ENCODE results near the gene LYSMD4.
"Not testable (repeated sequence)": the region's sequence is repeated elsewhere in the genome, so short reads cannot be mapped to it uniquely, and the experiment has no call there.

LYSMD4 gene

DNA sequence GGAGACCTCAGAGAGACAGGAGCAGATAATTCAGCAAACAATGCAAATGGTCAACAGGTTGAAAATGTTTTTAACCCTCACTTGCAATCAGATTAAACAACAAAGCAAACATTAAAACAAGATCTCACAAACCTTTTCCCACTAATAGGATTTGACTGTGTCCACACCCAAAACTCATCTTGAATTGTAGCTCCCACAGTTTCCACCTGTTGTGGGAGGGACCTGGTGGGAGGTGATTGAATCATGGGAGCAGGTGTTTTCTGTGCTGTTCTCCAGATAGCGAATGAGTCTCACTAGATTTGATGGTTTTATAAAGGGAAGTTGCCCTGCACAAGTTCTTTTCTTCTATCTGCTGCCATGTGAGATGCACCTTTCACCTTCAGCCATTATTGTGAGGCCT, 1.3 kb upstream of the LYSMD4 start:
- no peak overlapping the region for H3K27ac ChIP-seq (ENCODE audit: low read length)
- no peak for DNase-seq
- ATAC-seq (ENCODE audit: insufficient read depth, low read depth) = no peak

DNA sequence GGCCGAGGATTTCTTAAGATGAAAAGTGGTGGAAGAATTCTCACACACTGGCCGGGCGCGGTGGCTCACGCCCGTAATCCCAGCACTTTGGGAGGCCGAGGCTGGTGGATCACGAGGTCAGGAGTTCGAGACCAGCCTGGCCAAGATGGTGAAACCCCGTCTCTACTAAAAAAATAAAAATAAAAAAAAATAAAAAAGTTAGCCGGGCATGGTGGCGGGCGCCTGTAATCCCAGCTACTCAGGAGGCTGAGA, 729 bp upstream of the LYSMD4 start:
- H4K20me1 ChIP-seq (ENCODE audit: insufficient read depth, low read length); H3K36me3 ChIP-seq (ENCODE audit: insufficient read depth, low read length); H3K27me3 ChIP-seq (ENCODE audit: insufficient read depth, low read length, poor library complexity); DNase-seq; H3K9me3 ChIP-seq (ENCODE audit: insufficient read depth, low read length, severe bottlenecking); ATAC-seq (ENCODE audit: insufficient read depth, low read depth): not testable (repeated sequence)
- Histone ChIP-seq H3K4me2 (ENCODE audit: insufficient read depth, low read length) (peak overlapping the region; percentile 94), H2AFZ (ENCODE audit: low read depth, low read length) (peak overlapping the region; percentile 100), H3K4me3 (ENCODE audit: low read depth in 1 of 2, low read length in 2 of 2) (peak overlapping the region in 1 of 2 experiments; percentile 66; a peak in 3 of 4 replicates), H3K9ac (ENCODE audit: low read depth, low read length) (peak overlapping the region; percentile 77), H3K79me2 (ENCODE audit: insufficient read depth, low read length) (peaks cover 17% of the 10 kb centered on the region), H3K4me1 (ENCODE audit: insufficient read depth, low read length) (peaks cover 25% of the 10 kb centered on the region), H3K27ac (ENCODE audit: low read length) (peak overlapping the region; percentile 95)

More for the DNA sequence above, 1.3 kb upstream of the LYSMD4 start:
- H3K79me2 ChIP-seq (ENCODE audit: insufficient read depth, low read length) = peaks cover 17% of the 10 kb centered on the region
- H4K20me1 ChIP-seq (ENCODE audit: insufficient read depth, low read length) = no peaks in the 10 kb centered on the region
- no peak overlapping the region for H3K9ac ChIP-seq (ENCODE audit: low read depth, low read length)
- no peak overlapping the region for H3K4me2 ChIP-seq (ENCODE audit: insufficient read depth, low read length)
- H2AFZ ChIP-seq (ENCODE audit: low read depth, low read length) = peak overlapping the region; percentile 34; the same call in 1 of the 2 replicates
- H3K9me3 ChIP-seq (ENCODE audit: insufficient read depth, low read length, severe bottlenecking) = no peaks in the 10 kb centered on the region
- H3K36me3 ChIP-seq (ENCODE audit: insufficient read depth, low read length) = peaks cover 4% of the 10 kb centered on the region; the same call in 1 of the 2 replicates
- H3K27me3 ChIP-seq (ENCODE audit: insufficient read depth, low read length, poor library complexity) = no peaks in the 10 kb centered on the region
- H3K4me3 ChIP-seq (ENCODE audit: low read depth in 1 of 2, low read length in 2 of 2) = no peak overlapping the region
- H3K4me1 ChIP-seq (ENCODE audit: insufficient read depth, low read length) = peaks cover 25% of the 10 kb centered on the region
- TF ChIP-seq, protein P1, sequence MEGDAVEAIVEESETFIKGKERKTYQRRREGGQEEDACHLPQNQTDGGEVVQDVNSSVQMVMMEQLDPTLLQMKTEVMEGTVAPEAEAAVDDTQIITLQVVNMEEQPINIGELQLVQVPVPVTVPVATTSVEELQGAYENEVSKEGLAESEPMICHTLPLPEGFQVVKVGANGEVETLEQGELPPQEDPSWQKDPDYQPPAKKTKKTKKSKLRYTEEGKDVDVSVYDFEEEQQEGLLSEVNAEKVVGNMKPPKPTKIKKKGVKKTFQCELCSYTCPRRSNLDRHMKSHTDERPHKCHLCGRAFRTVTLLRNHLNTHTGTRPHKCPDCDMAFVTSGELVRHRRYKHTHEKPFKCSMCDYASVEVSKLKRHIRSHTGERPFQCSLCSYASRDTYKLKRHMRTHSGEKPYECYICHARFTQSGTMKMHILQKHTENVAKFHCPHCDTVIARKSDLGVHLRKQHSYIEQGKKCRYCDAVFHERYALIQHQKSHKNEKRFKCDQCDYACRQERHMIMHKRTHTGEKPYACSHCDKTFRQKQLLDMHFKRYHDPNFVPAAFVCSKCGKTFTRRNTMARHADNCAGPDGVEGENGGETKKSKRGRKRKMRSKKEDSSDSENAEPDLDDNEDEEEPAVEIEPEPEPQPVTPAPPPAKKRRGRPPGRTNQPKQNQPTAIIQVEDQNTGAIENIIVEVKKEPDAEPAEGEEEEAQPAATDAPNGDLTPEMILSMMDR (IDR thresholded peaks at IDR 0.05; ENCODE audit: borderline replicate concordance, extremely low read depth, low read length, poor library complexity, severe bottlenecking) = no peak
- no peak for TF ChIP-seq EZH2 (IDR thresholded peaks at IDR 0.05; ENCODE audit: borderline replicate concordance, low read depth, low read length, severe bottlenecking)

- Histone ChIP-seq H3K4me1 (ENCODE audit: insufficient read depth, low read length) (peaks cover 25% of the 10 kb centered on the region), H3K79me2 (ENCODE audit: insufficient read depth, low read length) (peaks cover 17% of the 10 kb centered on the region), H4K20me1 (ENCODE audit: insufficient read depth, low read length) (no peaks in the 10 kb centered on the region), H3K4me2 (ENCODE audit: insufficient read depth, low read length) (peak overlapping the region; percentile 94), H3K27ac (ENCODE audit: low read length) (peak overlapping the region; percentile 71), H3K36me3 (ENCODE audit: insufficient read depth, low read length) (peaks cover 20% of the 10 kb centered on the region), H2AFZ (ENCODE audit: low read depth, low read length) (peak overlapping the region; percentile 76), H3K4me3 (ENCODE audit: low read depth in 1 of 2, low read length in 2 of 2) (peak overlapping the region; percentile 64 to 80; a peak in 3 of 4 replicates), H3K9me3 (ENCODE audit: insufficient read depth, low read length, severe bottlenecking) (no peaks in the 10 kb centered on the region), H3K9ac (ENCODE audit: low read depth, low read length) (peak overlapping the region; percentile 77), H3K27me3 (ENCODE audit: insufficient read depth, low read length, poor library complexity) (no peaks in the 10 kb centered on the region)
- ATAC-seq (ENCODE audit: insufficient read depth, low read depth) = peak; percentile 43; the same call in 2 of the 3 replicates
- TF ChIP-seq EZH2 (IDR thresholded peaks at IDR 0.05; ENCODE audit: borderline replicate concordance, low read depth, low read length, severe bottlenecking) = no peak
- TF ChIP-seq, protein P1 (IDR thresholded peaks at IDR 0.05; ENCODE audit: borderline replicate concordance, extremely low read depth, low read length, poor library complexity, severe bottlenecking) = no peak
- no peak for DNase-seq
Measured at GRCh38 chr15:99732751-99733267, 428 bp downstream of the LYSMD4 start.

- Histone ChIP-seq H4K20me1 (ENCODE audit: insufficient read depth, low read length) (no peaks in the 10 kb centered on the region), H3K9me3 (ENCODE audit: insufficient read depth, low read length, severe bottlenecking) (no peaks in the 10 kb centered on the region), H3K27ac (ENCODE audit: low read length) (peak overlapping the region; percentile 71; the same call in 1 of the 2 replicates), H3K79me2 (ENCODE audit: insufficient read depth, low read length) (peaks cover 17% of the 10 kb centered on the region), H3K36me3 (ENCODE audit: insufficient read depth, low read length) (peaks cover 20% of the 10 kb centered on the region), H3K4me2 (ENCODE audit: insufficient read depth, low read length) (peak overlapping the region; percentile 94), H3K27me3 (ENCODE audit: insufficient read depth, low read length, poor library complexity) (no peaks in the 10 kb centered on the region), H3K4me1 (ENCODE audit: insufficient read depth, low read length) (peaks cover 25% of the 10 kb centered on the region), H3K9ac (ENCODE audit: low read depth, low read length) (peak overlapping the region; percentile 77), H2AFZ (ENCODE audit: low read depth, low read length) (peak overlapping the region; percentile 76; the same call in 1 of the 2 replicates), H3K4me3 (ENCODE audit: low read depth in 1 of 2, low read length in 2 of 2) (peak overlapping the region; percentile 64 to 80; a peak in 3 of 4 replicates)
- ATAC-seq (ENCODE audit: insufficient read depth, low read depth) (no peak), DNase-seq (no peak)
- TF ChIP-seq EZH2 (IDR thresholded peaks at IDR 0.05; ENCODE audit: borderline replicate concordance, low read depth, low read length, severe bottlenecking) = no peak
- TF ChIP-seq, protein P1 (IDR thresholded peaks at IDR 0.05; ENCODE audit: borderline replicate concordance, extremely low read depth, low read length, poor library complexity, severe bottlenecking) = no peak
Measured at GRCh38 chr15:99732124-99732750, 1.0 kb downstream of the LYSMD4 start.
